ENCODE results near the gene FCN2. TPM values are rescaled to one million over a fixed set of nuclear protein-coding genes. Genes with fewer than 3 reads are reported as not detected.
"Not testable (repeated sequence)": the region's sequence is repeated elsewhere in the genome, so short reads cannot be mapped to it uniquely, and the experiment has no call there.

FCN2 gene
- total and polyA plus RNA-seq, 4 donors = 0.20 to 0.22 TPM; not detected in 2

DNA sequence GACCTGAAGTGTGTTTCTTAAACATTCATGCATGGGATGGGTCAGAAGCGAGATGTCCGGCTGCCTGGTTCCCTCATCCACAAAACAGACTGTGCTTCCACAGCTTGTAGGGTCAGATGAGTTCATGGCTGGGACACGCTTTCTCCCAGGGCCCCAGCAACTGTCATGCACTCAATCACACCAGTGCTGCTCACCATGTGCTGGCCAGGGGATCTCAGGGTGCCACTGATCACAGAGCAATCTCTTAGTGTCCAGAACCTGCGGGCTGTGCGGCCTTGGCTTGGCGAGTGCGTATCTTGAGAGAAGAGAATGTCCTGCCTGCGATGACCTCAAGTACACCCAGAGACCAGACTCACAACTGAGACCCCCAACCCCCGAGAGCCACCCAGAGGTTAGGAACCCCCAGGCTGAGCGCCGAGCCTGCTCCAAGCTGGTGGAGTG, 26.0 kb upstream of the FCN2 start:
- no peak for ATAC-seq (ENCODE audit: insufficient read depth, low FRiP score)
- Histone ChIP-seq H3K4me1 (ENCODE audit: control insufficient read depth in 5 of 5, insufficient read depth in 5 of 5, low read length in 5 of 5) (no peaks in the 10 kb centered on the region), H3K4me3 (no peak overlapping the region), H3K27me3 (ENCODE audit: control insufficient read depth in 3 of 3, insufficient read depth in 3 of 3, low read length in 2 of 3) (no peaks in the 10 kb centered on the region), H3K9ac (ENCODE audit: insufficient read depth in 1 of 2, low read length in 2 of 2) (no peak overlapping the region), H3K36me3 (ENCODE audit: control insufficient read depth in 4 of 4, insufficient read depth in 4 of 4, low read length in 4 of 4) (no peaks in the 10 kb centered on the region), H3K9me3 (ENCODE audit: control insufficient read depth in 4 of 4, insufficient read depth in 3 of 4, low read length in 3 of 4) (peaks cover 0 to 2% (median 0%) of the 10 kb centered on the region in 4 donors), H3K27ac (ENCODE audit: low read depth in 1 of 2, low read length in 1 of 2) (no peak overlapping the region)
- no peak for DNase-seq
- TF ChIP-seq, protein P1, sequence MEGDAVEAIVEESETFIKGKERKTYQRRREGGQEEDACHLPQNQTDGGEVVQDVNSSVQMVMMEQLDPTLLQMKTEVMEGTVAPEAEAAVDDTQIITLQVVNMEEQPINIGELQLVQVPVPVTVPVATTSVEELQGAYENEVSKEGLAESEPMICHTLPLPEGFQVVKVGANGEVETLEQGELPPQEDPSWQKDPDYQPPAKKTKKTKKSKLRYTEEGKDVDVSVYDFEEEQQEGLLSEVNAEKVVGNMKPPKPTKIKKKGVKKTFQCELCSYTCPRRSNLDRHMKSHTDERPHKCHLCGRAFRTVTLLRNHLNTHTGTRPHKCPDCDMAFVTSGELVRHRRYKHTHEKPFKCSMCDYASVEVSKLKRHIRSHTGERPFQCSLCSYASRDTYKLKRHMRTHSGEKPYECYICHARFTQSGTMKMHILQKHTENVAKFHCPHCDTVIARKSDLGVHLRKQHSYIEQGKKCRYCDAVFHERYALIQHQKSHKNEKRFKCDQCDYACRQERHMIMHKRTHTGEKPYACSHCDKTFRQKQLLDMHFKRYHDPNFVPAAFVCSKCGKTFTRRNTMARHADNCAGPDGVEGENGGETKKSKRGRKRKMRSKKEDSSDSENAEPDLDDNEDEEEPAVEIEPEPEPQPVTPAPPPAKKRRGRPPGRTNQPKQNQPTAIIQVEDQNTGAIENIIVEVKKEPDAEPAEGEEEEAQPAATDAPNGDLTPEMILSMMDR (IDR thresholded peaks at IDR 0.05; ENCODE audit: control extremely low read depth, extremely low read depth) = no peak
- WGBS, 2 donors = 90% methylated on average over 11 of the region's 11 CpGs

DNA sequence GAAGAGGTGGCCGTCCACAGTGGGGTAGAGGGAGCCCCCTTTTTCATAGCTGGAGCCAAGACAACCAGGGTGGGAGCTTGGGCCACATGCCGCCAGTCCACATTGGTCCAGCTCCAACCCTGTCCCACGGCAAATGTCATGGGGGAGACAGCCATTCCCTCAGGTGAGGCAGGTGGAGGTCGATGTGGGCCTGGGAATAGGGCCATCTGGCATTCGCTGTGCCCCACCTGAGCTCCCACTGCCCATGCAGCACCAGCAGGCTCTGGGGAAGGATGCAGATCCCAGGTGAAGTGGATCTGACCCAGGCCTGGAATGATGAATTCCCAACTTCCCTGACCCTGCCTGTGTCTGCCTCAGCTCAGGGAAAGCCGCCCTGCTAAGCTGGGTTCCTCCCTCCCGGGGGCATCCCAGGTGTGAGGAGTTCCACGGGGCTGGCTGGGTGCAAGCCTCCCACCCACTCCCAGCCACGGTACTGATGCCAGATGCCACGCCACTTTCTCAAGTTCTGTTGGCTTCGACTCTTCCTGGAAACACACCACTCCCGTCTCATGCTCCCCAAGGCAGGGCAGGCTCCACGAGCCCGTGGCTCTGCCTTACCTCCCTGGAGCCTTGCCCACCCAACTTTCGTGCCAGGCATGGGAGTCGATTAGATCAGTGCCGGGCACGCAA, 25.2 kb upstream of the FCN2 start:
- DNase-seq (no peak), ATAC-seq (ENCODE audit: insufficient read depth, low FRiP score) (no peak)
- Histone ChIP-seq H3K4me1 (ENCODE audit: control insufficient read depth in 5 of 5, insufficient read depth in 5 of 5, low read length in 5 of 5) (no peaks in the 10 kb centered on the region), H3K36me3 (ENCODE audit: control insufficient read depth in 4 of 4, insufficient read depth in 4 of 4, low read length in 4 of 4) (no peaks in the 10 kb centered on the region), H3K4me3 (no peak overlapping the region), H3K27ac (ENCODE audit: low read depth in 1 of 2, low read length in 1 of 2) (no peak overlapping the region), H3K9ac (ENCODE audit: insufficient read depth in 1 of 2, low read length in 2 of 2) (no peak overlapping the region), H3K27me3 (ENCODE audit: control insufficient read depth in 3 of 3, insufficient read depth in 3 of 3, low read length in 2 of 3) (no peaks in the 10 kb centered on the region), H3K9me3 (ENCODE audit: control insufficient read depth in 4 of 4, insufficient read depth in 3 of 4, low read length in 3 of 4) (peaks cover 0 to 2% (median 0%) of the 10 kb centered on the region in 4 donors)
- WGBS, 2 donors = 83 to 91% methylated on average over 18 of the region's 18 CpGs
- TF ChIP-seq, protein P1 (IDR thresholded peaks at IDR 0.05; ENCODE audit: control extremely low read depth, extremely low read depth) = no peak

DNA sequence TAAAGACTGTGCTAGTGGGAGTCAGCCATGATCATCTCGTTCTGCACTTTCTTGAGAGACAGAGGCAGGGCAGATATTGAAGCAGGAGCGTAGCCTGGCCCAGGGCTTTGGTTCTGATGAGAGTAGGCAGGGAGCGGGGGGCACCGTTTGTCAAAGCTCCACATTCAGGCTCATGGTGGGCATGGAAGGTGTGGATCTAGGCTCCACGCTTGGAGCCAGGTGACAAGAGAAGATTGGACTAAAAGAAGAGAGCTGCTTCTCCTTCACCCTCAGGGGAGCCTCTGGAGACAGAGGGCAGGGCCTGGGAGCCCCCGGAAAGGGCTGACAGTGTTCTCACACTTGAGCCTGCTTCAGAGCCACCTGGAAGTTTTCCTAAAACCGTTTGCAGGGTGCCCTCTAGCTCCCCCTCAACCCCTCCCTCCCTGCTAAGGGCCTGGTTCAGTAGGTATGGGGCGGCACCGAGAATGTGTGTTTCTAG, 24.7 kb upstream of the FCN2 start:
- ATAC-seq (ENCODE audit: insufficient read depth, low FRiP score) (no peak), DNase-seq (no peak)
- TF ChIP-seq, protein P1 (IDR thresholded peaks at IDR 0.05; ENCODE audit: control extremely low read depth, extremely low read depth) = no peak
- H3K4me3 ChIP-seq = no peak overlapping the region
- peaks cover 0 to 2% (median 0%) of the 10 kb centered on the region in 4 donors for H3K9me3 ChIP-seq (ENCODE audit: control insufficient read depth in 4 of 4, insufficient read depth in 3 of 4, low read length in 3 of 4)
- 80 to 85% methylated on average over 9 of the region's 9 CpGs for WGBS, 2 donors
- H3K27ac ChIP-seq (ENCODE audit: low read depth in 1 of 2, low read length in 1 of 2) = no peak overlapping the region
- H3K4me1 ChIP-seq (ENCODE audit: control insufficient read depth in 5 of 5, insufficient read depth in 5 of 5, low read length in 5 of 5) = no peaks in the 10 kb centered on the region
- no peaks in the 10 kb centered on the region for H3K36me3 ChIP-seq (ENCODE audit: control insufficient read depth in 4 of 4, insufficient read depth in 4 of 4, low read length in 4 of 4)
- no peaks in the 10 kb centered on the region for H3K27me3 ChIP-seq (ENCODE audit: control insufficient read depth in 3 of 3, insufficient read depth in 3 of 3, low read length in 2 of 3)
- no peak overlapping the region for H3K9ac ChIP-seq (ENCODE audit: insufficient read depth in 1 of 2, low read length in 2 of 2)

DNA sequence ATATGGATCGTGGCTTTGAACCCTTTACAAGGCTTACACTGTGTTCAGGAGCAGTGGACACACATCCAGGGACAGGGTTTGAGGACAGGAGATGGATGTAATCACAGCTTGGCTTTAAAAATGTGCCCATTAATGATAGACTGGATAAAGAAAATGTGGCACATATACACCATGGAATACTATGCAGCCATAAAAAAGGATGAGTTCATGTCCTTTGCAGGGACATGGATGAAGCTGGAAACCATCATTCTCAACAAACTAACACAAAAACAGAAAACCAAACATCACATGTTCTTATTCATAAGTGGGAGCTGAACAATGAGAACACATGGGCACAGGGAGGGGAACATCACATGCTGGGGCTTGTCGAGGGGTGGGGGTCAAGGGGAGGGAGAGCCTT, 23.2 kb upstream of the FCN2 start:
- WGBS, 2 donors = 94 to 96% methylated on average over 2 of the region's 2 CpGs
- DNase-seq = not testable (repeated sequence)

More for the DNA sequence above, 23.2 kb upstream of the FCN2 start:
- not testable (repeated sequence) for H3K27ac ChIP-seq (ENCODE audit: low read depth in 1 of 2, low read length in 1 of 2); H3K9me3 ChIP-seq (ENCODE audit: control insufficient read depth in 4 of 4, insufficient read depth in 3 of 4, low read length in 3 of 4); H3K4me1 ChIP-seq (ENCODE audit: control insufficient read depth in 5 of 5, insufficient read depth in 5 of 5, low read length in 5 of 5); H3K27me3 ChIP-seq (ENCODE audit: control insufficient read depth in 3 of 3, insufficient read depth in 3 of 3, low read length in 2 of 3); H3K36me3 ChIP-seq (ENCODE audit: control insufficient read depth in 4 of 4, insufficient read depth in 4 of 4, low read length in 4 of 4); ATAC-seq (ENCODE audit: insufficient read depth, low FRiP score); H3K9ac ChIP-seq (ENCODE audit: insufficient read depth in 1 of 2, low read length in 2 of 2); H3K4me3 ChIP-seq

Data from lung (tissue), 12 donors.